HG03066 (cell line): ENCODE data around the gene SIVA1.
A peak's percentile ranks its signal among the peaks of the same experiment; 100 is the strongest.
"Not testable (repeated sequence)": the region's sequence is repeated elsewhere in the genome, so short reads cannot be mapped to it uniquely, and the experiment has no call there.

Experiments used
- ATAC-seq: cut with Tn5 transposase; IDR thresholded peaks from one replicate; pipeline ENCODE4 v1.9.1; 2021; ENCODE audit warnings: low read depth; ENCODE audit not compliant: unreplicated experiment

SIVA1 gene

DNA sequence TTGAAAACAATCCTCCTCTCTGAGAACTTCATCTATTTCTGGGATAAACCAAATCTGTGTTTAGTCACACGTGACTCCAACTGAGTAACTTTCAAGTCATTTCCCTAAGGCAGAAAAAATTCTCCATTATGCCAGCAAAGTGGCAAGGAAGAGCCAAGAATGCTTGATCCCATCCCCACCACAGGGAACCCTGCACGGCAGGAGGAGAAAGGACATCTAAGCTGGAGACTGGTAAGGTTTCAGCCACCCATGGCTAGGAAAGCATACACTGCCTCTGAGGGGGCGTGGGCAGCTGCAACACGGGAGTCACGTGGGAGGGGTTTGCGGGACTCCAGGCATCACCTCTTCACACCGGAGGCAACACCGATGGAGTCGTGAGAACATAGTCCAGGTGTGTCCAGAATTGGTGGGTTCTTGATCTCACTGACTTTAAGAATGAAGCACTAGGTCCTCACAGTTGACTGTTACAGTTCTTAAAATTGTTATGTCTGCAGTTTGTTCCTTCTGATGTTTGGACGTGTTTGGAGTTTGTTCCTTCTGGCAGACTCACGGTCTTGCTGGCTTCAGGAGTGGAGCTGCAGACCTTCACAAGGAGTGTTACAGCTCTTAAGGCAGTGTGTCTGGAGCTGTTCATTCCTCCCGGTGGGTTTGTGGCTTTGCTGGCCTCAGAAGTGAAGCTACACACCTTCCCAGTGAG, 2.7 kb upstream of the SIVA1 start:
- ATAC-seq = no peak

DNA sequence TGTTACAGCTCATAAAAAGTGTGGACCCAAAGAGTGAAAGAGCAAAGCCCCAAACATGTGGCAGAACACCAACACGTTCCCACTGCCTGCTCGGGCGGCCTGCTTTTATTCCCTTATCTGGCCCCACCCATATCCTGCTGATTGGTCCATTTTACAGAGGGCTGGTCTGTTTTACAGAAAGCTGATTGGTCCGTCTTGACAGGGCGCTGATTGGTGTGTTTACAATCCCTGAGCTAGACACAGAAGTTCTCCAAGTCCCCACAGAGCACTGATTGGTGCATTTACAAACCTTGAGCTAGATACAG, 2.2 kb upstream of the SIVA1 start:
- not testable (repeated sequence) for ATAC-seq

DNA sequence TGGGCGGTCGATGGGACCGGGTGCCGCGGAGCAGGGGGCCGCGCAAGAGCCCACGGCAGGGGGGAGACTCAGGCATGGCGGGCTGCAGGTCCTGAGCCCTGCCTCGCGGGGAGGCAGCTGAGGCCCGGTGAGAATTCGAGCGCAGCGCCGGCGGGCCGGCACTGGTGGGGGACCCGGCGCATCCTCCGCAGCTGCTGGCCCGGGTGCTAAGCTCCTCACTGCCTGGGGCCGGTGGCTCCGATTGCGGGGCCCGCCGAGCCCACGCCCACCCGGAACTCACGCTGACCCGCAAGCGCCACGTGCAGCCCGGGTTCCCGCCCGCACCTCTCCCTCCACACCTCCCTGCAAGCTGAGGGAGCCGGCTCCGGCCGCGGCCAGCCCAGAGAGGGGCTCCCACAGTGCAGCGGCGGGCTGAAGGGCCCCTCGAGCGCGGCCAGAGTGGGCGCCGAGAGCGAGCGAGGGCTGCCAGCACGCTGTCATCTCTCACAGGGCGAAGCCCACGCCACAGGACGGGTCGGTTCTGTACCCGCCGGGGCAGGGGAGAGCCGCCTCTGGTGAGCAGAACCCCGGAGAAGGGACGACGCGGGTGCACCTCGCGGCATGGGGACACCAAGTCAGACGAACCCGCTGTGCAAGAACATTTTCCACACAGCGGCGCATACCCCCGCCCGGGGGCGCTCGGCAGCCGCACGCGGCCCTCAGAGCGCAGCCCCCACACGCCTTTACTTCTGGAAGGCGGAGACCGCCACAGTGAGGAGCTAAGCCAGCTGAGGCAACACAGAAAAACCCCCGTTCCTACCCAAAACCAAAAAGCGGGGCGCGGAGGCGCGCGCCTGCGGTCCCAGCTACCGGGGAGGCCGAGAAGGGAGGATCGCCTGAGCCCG, 1.2 kb upstream of the SIVA1 start:
- peak; percentile 2 for ATAC-seq

- peak; percentile 88 for ATAC-seq
These were observed 568 bp upstream of the SIVA1 start for GRCh38 chr14:104752423-104752734.

DNA sequence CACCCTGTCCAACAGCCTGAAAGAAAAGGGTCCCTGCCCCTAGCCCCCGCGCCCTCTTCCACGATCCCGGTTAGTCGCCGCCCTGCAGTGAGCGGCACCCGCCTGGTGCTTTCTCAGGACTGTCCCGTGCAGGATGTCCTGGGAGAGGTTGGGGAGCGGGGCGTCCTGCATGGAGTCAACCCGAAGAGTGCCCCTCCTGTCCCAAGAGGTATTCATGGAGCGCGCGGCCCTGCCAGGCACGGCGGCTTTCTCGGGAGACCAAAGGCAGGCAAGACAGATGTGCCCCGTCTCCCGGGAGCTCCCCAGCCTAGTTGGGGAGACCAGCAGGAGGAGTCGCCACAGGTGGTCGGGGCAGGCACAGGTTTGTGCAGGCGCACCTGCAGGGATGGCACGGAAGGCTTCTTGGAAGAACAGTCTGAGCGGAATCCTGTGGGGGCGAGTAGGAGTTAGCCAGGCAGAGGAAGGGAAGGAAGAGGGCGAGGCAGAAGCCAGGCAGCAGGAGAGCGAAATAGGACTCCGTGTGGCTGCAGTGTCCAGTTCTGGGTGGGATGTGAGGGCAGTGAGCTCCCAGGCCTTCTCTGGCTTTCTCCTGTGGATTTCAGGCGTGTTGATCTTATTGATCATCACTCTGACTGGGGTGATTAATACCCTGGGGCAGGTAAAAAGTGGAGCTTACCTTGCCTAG, 723 bp downstream of the SIVA1 start:
- ATAC-seq = no peak

DNA sequence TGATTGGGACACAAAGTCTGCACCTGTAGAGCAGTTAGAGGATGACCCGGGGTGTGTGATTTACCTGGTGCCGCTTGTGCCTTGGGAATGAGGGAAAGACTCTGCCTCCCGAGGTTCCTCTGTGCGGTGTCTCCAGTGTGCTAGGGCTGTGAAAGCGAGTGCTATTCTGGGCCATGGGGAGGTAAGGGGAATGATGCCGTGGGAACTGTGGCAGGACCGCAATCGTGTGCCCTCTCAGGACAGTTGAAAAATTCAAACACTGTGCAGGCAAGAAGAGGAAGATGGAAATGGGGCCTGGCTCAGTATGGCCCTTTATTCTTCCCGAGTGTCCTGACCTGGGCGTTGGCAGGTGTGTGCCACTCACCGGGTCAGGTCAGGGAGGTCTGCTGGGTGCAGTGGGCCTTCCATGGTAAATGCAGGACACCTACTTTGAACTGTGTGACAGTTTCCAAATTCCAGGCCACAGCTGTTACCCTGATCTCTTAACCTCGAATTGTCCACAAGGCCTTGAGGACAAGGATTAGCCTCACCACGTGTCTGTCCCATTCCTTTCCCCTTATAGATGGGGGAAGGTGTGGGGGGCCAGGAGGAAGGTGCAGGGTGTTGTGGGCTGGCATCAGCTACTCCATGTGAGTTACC, 1.4 kb downstream of the SIVA1 start:
- ATAC-seq = no peak

DNA sequence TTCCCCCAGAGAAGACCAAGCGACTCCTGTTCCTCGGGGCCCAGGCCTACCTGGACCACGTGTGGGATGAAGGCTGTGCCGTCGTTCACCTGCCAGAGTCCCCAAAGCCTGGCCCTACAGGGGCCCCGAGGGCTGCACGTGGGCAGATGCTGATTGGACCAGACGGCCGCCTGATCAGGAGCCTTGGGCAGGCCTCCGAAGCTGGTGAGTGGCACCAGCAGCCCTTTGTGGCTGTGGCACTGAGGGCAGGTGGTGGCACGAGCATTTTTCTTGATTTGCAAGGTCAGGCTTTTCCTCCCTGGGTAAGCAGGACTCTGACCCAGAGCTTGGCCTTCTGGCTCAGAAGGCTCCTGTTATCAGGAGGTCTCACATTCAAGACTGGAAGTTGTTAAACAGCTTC, 2.7 kb downstream of the SIVA1 start:
- no peak for ATAC-seq

DNA sequence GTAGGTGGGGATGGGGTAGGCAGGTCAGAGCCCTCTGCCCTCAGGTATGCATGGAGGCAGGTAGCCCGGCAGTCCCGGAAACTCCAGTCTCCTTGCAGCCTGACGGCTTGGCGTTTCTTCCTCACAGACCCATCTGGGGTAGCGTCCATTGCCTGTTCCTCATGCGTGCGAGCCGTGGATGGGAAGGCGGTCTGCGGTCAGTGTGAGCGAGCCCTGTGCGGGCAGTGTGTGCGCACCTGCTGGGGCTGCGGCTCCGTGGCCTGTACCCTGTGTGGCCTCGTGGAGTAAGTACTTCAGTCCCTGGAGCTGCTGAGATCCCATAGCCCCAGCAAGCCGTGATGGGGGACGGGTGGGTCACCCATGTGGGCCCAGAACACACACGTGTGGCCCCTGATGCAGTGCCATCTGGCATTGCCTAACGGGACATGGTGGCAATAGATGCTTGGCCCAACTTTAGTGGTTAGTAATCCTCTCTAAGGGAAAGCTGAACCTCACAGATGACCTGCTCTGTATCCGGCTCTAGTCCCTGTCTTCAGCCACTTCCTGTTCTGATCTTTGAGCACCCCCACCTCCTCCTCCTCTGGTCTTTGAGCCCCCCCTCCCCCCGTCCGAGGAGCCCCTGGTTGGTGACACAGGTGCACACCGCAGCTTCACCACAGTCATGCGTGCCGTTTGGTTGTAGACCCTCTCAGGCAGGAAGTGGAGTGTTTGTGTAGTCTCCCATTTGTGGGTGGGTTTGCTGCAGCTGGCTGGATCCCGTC, 3.7 kb downstream of the SIVA1 start:
- ATAC-seq = no peak

DNA sequence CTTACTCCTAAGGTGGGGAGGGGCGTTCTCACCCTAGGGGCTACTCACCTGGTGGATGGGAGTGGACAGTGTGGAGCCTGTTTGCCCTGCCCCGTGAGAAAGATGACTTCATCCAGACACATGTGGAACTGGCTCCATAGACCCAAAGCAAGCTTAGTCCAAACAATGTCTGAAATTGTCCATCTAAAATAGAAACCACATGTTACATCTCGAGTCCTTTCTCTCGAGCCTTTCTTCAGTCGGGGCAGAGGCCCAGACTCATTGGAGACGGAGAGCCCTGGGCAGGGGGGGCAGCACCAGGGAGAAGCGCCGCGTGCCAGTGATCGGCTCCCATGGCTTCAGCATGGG, 4.3 kb downstream of the SIVA1 start:
- ATAC-seq = no peak

DNA sequence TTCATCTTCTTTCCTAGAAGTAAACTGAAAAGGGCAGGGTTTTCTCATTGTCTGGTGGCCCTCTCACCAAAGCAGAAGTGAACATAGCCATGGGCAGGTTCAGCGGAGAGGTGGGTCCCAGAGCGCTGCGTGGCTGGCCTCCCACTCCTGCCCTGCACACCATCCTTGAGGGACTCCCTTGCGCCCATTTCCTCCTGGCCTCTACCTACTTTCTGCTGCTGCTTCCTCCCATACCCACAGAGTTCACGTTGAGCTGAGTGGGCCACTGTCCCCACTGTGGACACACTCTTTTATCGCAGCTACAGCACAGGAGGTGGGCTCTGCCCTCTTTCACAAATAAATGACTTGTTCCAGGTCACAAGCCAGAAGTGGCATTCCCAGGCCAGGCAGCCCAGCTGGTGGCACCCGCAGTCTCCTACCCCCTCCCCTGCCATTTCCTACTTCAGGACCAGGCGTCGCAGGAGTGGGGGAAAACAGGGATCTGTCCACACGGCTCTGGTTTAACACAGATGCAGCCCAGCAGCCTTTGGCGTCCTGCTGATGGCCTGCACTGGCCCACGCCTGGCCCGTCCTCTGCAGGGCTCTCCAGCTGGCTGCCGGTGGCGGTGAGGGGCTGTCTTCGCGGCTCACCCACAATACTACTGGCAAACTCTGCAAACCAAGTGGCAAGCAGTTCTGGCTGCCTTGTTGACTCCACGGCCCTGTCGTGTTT, 4.9 kb downstream of the SIVA1 start:
- no peak for ATAC-seq

- no peak for ATAC-seq
These were observed 6.3 kb downstream of the SIVA1 start for GRCh38 chr14:104758981-104759969.

- ATAC-seq = no peak
These were observed 12.6 kb downstream of the SIVA1 start for GRCh38 chr14:104765517-104765916.

GRCh38 chr14:104766256-104766862, 13.4 kb downstream of the SIVA1 start:
- ATAC-seq = no peak

GRCh38 chr14:104766863-104767633, 14.1 kb downstream of the SIVA1 start:
- no peak for ATAC-seq

GRCh38 chr14:104767634-104767918, 14.6 kb downstream of the SIVA1 start:
- ATAC-seq = no peak

GRCh38 chr14:104768437-104769323, 15.7 kb downstream of the SIVA1 start:
- no peak for ATAC-seq
